ENCODE measurements around the gene PLCB3.

The PLCB3 gene

DNA sequence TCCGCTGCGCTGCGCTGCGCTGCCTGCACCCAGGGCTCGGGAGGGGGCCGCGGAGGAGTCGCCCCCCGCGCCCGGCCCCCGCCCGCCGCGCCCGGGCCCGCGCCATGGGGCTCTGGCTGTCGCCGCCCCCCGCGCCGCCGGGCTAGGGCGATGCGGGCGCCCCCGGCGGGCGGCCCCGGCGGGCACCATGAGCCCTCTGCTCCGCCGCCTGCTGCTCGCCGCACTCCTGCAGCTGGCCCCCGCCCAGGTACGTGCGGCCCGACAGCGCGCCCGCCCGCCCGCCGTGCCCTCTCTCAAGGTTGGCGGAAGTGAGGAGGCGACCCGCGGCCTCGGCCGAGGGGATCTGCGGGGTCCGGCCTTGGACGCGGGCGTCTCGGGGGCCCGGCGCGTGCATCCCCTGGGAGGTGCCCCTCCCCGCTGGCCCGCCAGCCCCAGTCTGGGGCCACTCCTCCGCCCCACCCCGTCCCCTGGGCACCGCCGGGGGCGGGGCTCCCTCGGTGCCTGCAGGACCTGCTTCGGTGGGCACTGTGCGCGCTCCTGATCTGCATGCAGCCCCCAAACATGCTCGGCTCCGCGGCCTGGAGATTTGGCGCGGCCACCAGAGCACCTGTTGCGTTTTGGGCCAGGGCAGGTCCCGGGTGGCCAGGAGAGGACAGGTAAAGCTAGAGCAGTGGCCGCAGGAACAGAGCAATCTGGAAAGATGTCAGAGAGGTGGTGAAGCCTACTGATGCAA lies 16.5 kb upstream of the PLCB3 start:
- Histone ChIP-seq H3K79me2 (ENCODE audit: insufficient read depth, low read length) (peaks cover 7% of the 10 kb centered on the region; the same call in 1 of the 2 replicates), H3K9me3 (ENCODE audit: insufficient read depth, low read length) (no peaks in the 10 kb centered on the region), H2AFZ (ENCODE audit: low read depth, low read length, severe bottlenecking) (no peak overlapping the region), H3K4me3 (ENCODE audit: insufficient read depth, low read length, poor library complexity, severe bottlenecking) (peak overlapping the region; percentile 72), H3F3A (ENCODE audit: insufficient read depth) (peaks cover 31% of the 10 kb centered on the region), H3K36me3 (ENCODE audit: low read length) (no peaks in the 10 kb centered on the region), H3K9ac (ENCODE audit: low read length) (peak overlapping the region; percentile 73), H3K9me2 (replicated peaks; ENCODE audit: insufficient read depth, low read length) (no peaks in the 10 kb centered on the region), H3K27ac (ENCODE audit: low read depth, low read length) (peak overlapping the region; percentile 62), H3K4me2 (ENCODE audit: low read depth, low read length, poor library complexity, severe bottlenecking) (peak overlapping the region; percentile 81), H4K20me1 (ENCODE audit: low read depth, low read length) (no peaks in the 10 kb centered on the region), H3K27me3 (ENCODE audit: low read length) (no peaks in the 10 kb centered on the region)
- no peak for TF ChIP-seq EZH2phosphoT487 (conservative IDR thresholded peaks at IDR 0.05; ENCODE audit: low read length)
- TF ChIP-seq, protein P1, sequence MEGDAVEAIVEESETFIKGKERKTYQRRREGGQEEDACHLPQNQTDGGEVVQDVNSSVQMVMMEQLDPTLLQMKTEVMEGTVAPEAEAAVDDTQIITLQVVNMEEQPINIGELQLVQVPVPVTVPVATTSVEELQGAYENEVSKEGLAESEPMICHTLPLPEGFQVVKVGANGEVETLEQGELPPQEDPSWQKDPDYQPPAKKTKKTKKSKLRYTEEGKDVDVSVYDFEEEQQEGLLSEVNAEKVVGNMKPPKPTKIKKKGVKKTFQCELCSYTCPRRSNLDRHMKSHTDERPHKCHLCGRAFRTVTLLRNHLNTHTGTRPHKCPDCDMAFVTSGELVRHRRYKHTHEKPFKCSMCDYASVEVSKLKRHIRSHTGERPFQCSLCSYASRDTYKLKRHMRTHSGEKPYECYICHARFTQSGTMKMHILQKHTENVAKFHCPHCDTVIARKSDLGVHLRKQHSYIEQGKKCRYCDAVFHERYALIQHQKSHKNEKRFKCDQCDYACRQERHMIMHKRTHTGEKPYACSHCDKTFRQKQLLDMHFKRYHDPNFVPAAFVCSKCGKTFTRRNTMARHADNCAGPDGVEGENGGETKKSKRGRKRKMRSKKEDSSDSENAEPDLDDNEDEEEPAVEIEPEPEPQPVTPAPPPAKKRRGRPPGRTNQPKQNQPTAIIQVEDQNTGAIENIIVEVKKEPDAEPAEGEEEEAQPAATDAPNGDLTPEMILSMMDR (IDR thresholded peaks at IDR 0.05; ENCODE audit: insufficient read depth, low read length, poor library complexity, severe bottlenecking): no peak

DNA sequence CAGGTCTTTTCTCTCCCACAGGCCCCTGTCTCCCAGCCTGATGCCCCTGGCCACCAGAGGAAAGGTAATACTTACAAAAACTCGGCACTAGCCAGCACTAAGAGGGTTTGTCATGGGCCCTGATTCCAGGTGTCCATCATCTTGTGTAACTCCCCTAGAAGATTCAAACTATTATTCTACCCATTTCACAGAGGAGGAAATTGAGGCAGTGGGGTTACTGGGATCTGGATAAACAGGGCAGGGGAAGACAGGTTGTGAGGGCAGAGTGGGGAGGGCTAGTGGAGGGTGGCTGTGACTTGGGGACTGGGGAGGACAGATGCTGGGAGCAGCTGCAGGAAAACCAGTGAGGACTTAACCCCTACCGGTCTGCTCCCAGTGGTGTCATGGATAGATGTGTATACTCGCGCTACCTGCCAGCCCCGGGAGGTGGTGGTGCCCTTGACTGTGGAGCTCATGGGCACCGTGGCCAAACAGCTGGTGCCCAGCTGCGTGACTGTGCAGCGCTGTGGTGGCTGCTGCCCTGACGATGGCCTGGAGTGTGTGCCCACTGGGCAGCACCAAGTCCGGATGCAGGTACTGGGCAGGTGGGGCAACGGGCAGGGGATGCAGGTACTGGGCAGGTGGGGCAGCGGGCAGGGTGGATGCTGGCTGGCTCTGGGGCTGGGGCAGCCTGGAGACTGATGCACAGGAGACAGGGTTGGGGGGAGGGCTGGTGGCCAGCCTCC lies 15.7 kb upstream of the PLCB3 start:
- no peak for TF ChIP-seq EZH2phosphoT487 (conservative IDR thresholded peaks at IDR 0.05; ENCODE audit: low read length)
- TF ChIP-seq, protein P1 (IDR thresholded peaks at IDR 0.05; ENCODE audit: insufficient read depth, low read length, poor library complexity, severe bottlenecking): no peak
- peaks cover 37% of the 10 kb centered on the region for H3F3A ChIP-seq (ENCODE audit: insufficient read depth)
- peak overlapping the region; percentile 73 for H3K9ac ChIP-seq (ENCODE audit: low read length)
- no peaks in the 10 kb centered on the region for H3K9me2 ChIP-seq (replicated peaks; ENCODE audit: insufficient read depth, low read length)
- H3K4me3 ChIP-seq (ENCODE audit: insufficient read depth, low read length, poor library complexity, severe bottlenecking): peak overlapping the region; percentile 72
- H3K9me3 ChIP-seq (ENCODE audit: insufficient read depth, low read length): no peaks in the 10 kb centered on the region
- no peaks in the 10 kb centered on the region for H3K36me3 ChIP-seq (ENCODE audit: low read length)
- H3K4me2 ChIP-seq (ENCODE audit: low read depth, low read length, poor library complexity, severe bottlenecking): peak overlapping the region; percentile 81
- peak overlapping the region; percentile 62 for H3K27ac ChIP-seq (ENCODE audit: low read depth, low read length)
- no peaks in the 10 kb centered on the region for H4K20me1 ChIP-seq (ENCODE audit: low read depth, low read length)
- H3K27me3 ChIP-seq (ENCODE audit: low read length): no peaks in the 10 kb centered on the region
- H3K79me2 ChIP-seq (ENCODE audit: insufficient read depth, low read length): peaks cover 7% of the 10 kb centered on the region; the same call in 1 of the 2 replicates
- H2AFZ ChIP-seq (ENCODE audit: low read depth, low read length, severe bottlenecking): no peak overlapping the region

DNA sequence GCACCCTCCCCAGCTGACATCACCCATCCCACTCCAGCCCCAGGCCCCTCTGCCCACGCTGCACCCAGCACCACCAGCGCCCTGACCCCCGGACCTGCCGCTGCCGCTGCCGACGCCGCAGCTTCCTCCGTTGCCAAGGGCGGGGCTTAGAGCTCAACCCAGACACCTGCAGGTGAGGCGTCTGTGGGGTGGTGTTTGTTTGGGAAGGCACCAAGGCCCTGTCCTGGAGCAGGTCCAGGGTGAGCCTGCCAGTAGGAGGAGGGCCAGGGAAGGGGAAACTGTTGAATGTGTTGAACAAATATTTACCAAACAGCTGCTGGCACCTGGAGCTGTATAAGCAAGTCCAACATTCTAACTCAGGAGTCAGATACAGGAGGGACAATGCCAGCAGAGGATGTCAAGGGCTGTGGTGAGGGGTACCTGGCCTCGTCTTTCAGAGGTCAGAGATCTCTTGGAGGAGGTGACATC lies 13.8 kb upstream of the PLCB3 start:
- no peaks in the 10 kb centered on the region for H3K9me2 ChIP-seq (replicated peaks; ENCODE audit: insufficient read depth, low read length)
- peaks cover 37% of the 10 kb centered on the region for H3F3A ChIP-seq (ENCODE audit: insufficient read depth)
- H3K9me3 ChIP-seq (ENCODE audit: insufficient read depth, low read length): no peaks in the 10 kb centered on the region
- H3K36me3 ChIP-seq (ENCODE audit: low read length): no peaks in the 10 kb centered on the region
- peaks cover 13% of the 10 kb centered on the region; the same call in 1 of the 2 replicates for H3K79me2 ChIP-seq (ENCODE audit: insufficient read depth, low read length)
- no peak overlapping the region for H3K9ac ChIP-seq (ENCODE audit: low read length)
- no peak overlapping the region for H2AFZ ChIP-seq (ENCODE audit: low read depth, low read length, severe bottlenecking)
- no peak overlapping the region for H3K27ac ChIP-seq (ENCODE audit: low read depth, low read length)
- no peak overlapping the region for H3K4me2 ChIP-seq (ENCODE audit: low read depth, low read length, poor library complexity, severe bottlenecking)
- no peaks in the 10 kb centered on the region for H4K20me1 ChIP-seq (ENCODE audit: low read depth, low read length)
- H3K27me3 ChIP-seq (ENCODE audit: low read length): no peaks in the 10 kb centered on the region
- no peak overlapping the region for H3K4me3 ChIP-seq (ENCODE audit: insufficient read depth, low read length, poor library complexity, severe bottlenecking)
- TF ChIP-seq, protein P1 (IDR thresholded peaks at IDR 0.05; ENCODE audit: insufficient read depth, low read length, poor library complexity, severe bottlenecking): no peak
- no peak for TF ChIP-seq EZH2phosphoT487 (conservative IDR thresholded peaks at IDR 0.05; ENCODE audit: low read length)
